Measurements from ENCODE around the gene SMAD3. TPM values are rescaled to one million over a fixed set of nuclear protein-coding genes. Genes with fewer than 3 reads are reported as not detected.
A peak's percentile ranks its signal among the peaks of the same experiment; 100 is the strongest.

SMAD3 gene
- total and polyA plus RNA-seq, 7 donors, result 2.9 to 47.6 (median 29.3) TPM

GRCh38 chr15:67059127-67059553 lies 6.3 kb upstream of the SMAD3 start:
- no peak overlapping the region for H3K4me3 ChIP-seq
- intact Hi-C loops (cut with DNase I), result no loop called here
- H3K27ac ChIP-seq, result no peak overlapping the region
- H3K36me3 ChIP-seq (ENCODE audit: insufficient read depth in 1 of 2, low read depth in 1 of 2), result no peaks in the 10 kb centered on the region
- H3K27me3 ChIP-seq (ENCODE audit: insufficient read depth in 3 of 3, low read length in 2 of 3), result no peaks in the 10 kb centered on the region
- no peak for TF ChIP-seq CTCF (IDR thresholded peaks at IDR 0.05)
- peak in 3 of 4 donors; percentile 29 to 39 (median 35) for ATAC-seq
- no peaks in the 10 kb centered on the region for H3K9me3 ChIP-seq
- WGBS, 3 donors, result 38 to 60% (median 60%) methylated on average over 6 of the region's 6 CpGs
- H3K4me1 ChIP-seq, result no peaks in the 10 kb centered on the region
- DNase-seq, result no peak

GRCh38 chr15:67061811-67062368 lies 3.5 kb upstream of the SMAD3 start:
- Histone ChIP-seq H3K4me1 (peaks cover 3% of the 10 kb centered on the region), H3K27me3 (ENCODE audit: insufficient read depth in 3 of 3, low read length in 2 of 3) (no peaks in the 10 kb centered on the region), H3K27ac (no peak overlapping the region), H3K36me3 (ENCODE audit: insufficient read depth in 1 of 2, low read depth in 1 of 2) (no peaks in the 10 kb centered on the region), H3K4me3 (no peak overlapping the region), H3K9me3 (no peaks in the 10 kb centered on the region)
- DNase-seq (no peak), ATAC-seq (no peak)
- WGBS, 3 donors, result 53 to 72% (median 56%) methylated on average over 3 of the region's 3 CpGs
- no peak for TF ChIP-seq CTCF (IDR thresholded peaks at IDR 0.05)
- intact Hi-C loops (cut with DNase I), result loop anchor here (10.0 kb wide), 3 partner anchors 117 to 243 kb away; partner anchors contain the start of genes AAGAB (in 1 of the 2) and IQCH (in 1 of the 2)

GRCh38 chr15:67062369-67062985 lies 2.9 kb upstream of the SMAD3 start:
- no peak overlapping the region for H3K27ac ChIP-seq
- peaks cover 4% of the 10 kb centered on the region for H3K4me1 ChIP-seq
- H3K36me3 ChIP-seq (ENCODE audit: insufficient read depth in 1 of 2, low read depth in 1 of 2), result no peaks in the 10 kb centered on the region
- H3K4me3 ChIP-seq, result no peak overlapping the region
- intact Hi-C loops (cut with DNase I), result loop anchor here (10.0 kb wide), 3 partner anchors 118 to 242 kb away; partner anchors contain the start of genes AAGAB (in 1 of the 2) and IQCH (in 1 of the 2)
- H3K27me3 ChIP-seq (ENCODE audit: insufficient read depth in 3 of 3, low read length in 2 of 3), result no peaks in the 10 kb centered on the region
- TF ChIP-seq CTCF (IDR thresholded peaks at IDR 0.05), result no peak
- ATAC-seq (no peak), DNase-seq (no peak)
- no peaks in the 10 kb centered on the region for H3K9me3 ChIP-seq
- WGBS, 3 donors, result 85 to 93% (median 85%) methylated on average over 3 of the region's 3 CpGs

- Histone ChIP-seq H3K27me3 (ENCODE audit: insufficient read depth in 3 of 3, low read length in 2 of 3) (no peaks in the 10 kb centered on the region), H3K9me3 (no peaks in the 10 kb centered on the region), H3K27ac (peak overlapping the region; percentile 92), H3K4me1 (peaks cover 19% of the 10 kb centered on the region), H3K4me3 (peak overlapping the region; percentile 91), H3K36me3 (ENCODE audit: insufficient read depth in 1 of 2, low read depth in 1 of 2) (no peaks in the 10 kb centered on the region)
- intact Hi-C loops (cut with DNase I), result loop anchor here (2.0 to 10.0 kb wide), 4 partner anchors 117 to 241 kb away; partner anchors contain the start of genes AAGAB (in 1 of the 2) and IQCH (in 1 of the 2)
- ATAC-seq (peak in 3 of 4 donors; percentile 2 to 13 (median 9)), DNase-seq (peak; percentile 42 to 67)
- no peak for TF ChIP-seq CTCF (IDR thresholded peaks at IDR 0.05)
- 53 to 75% (median 55%) methylated on average over 33 of the region's 33 CpGs for WGBS, 3 donors
Observed at GRCh38 chr15:67063689-67064606, 1.5 kb upstream of the SMAD3 start.
